ENCODE results near the gene LRRC4B.

LRRC4B gene

DNA sequence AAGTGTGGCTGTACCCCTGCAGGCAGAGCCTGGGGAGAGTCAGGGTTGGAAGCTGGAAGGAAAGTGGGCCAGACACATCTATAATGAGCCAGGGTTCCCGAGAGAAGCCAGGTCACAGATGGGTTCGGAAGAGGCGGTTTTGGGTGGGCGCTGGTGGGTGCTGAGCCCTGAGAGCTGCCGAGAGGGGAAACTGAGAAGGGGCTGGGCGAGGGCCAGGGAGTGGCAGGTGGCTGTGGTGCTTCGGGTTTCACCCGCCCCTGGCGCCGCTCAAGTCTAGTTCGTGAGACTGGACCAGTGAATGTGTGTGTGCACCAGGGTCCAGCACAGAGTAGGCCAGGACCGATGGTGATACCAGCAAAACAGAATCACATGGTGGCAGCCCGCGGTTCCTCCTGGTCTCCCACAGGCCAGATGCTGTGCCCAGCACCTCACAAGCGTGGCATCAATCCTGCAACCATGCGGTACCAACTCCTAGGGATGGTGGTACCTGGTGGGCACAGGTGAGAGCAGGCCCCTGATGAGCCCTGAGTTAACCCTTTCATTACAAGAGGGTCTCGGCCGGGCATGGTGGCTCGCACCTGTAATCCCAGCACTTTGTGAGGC lies 1.8 kb upstream of the LRRC4B start:
- DNase-seq, result no peak

DNA sequence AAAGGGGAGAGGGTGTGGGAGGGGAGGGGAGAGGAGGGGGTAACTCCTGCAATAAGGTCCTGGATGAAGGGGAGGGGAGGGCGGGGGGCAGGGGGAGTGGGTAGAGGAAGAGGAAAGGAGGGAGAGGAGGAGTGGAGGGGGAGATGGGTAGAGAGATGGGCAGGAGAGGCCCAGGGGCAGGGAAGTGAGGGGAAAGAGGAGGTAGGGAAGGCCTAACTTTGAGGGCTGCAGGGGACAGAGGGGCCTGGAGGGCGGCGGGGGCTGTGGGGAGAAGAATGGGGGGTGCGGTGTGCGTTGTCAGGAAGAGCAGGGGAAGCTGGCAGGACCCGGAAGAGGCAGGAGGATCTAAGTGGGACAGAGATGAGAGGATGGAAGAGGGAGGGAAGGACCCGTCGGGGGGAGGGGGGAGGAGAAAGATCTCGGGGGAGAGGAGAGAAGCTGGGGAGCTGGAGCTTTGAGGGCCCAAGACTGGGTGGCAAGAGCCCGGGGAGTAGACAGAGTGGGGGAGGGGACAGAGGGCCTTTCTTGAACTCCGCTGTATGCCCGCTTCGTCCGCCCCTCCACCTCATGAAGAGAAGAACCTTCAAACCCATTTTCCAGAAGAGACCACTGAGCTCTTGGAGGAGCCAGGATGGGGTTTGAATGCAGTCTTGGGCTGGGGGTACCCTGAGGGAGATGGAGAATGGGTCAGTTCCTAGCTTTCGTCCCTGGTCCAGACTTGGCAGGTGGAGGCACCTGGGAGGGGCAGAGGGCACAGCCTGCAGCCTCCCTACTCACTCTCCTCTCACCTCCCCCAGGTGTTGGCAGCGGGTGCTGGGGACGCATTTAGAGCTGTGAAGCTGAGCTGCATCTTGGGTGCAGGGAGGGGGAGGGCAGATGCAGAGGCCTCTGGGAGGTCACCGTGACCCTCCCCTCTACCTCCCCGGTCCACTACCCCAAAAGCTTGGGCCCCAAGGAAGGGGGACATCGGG lies 778 bp upstream of the LRRC4B start:
- DNase-seq, result no peak

DNA sequence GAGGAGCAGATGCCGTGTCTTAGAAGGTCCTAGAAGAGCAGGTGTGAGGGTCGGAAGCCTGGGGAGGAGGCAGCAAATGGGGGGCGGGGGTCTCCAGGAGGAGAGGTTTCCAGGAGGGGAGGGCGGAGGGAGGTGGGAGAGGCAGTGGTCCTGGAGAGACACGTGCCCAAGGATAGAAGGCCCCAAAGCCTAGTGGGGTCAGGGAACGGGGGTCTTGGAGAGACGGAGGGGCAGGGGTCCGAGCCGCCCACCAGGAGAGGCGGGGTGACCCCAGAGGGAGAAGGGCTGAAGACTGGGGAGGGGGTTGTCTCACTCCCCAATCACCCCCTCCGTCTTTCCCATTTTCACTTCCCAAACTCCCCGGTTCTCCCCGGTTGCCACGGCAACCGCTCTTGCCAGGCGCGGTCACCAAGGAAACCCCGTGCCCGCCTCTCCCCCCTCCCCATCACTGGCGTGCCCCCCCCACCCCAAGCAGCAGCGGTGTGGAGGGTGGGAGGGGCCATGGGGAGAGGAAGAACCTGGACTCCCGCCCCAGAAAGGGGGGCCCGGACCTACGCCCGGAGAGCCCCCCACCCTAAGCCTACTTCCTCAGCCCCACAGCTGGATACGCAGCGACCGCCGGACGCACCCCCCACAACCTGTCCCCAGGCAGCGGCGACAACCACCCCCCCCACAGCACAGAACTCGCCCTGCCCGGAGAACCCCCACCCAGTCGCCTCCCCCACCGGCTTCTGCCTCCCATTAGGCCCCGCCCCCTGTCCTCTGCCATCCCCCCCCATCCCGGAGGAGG lies 988 bp downstream of the LRRC4B start:
- no peak for DNase-seq

DNA sequence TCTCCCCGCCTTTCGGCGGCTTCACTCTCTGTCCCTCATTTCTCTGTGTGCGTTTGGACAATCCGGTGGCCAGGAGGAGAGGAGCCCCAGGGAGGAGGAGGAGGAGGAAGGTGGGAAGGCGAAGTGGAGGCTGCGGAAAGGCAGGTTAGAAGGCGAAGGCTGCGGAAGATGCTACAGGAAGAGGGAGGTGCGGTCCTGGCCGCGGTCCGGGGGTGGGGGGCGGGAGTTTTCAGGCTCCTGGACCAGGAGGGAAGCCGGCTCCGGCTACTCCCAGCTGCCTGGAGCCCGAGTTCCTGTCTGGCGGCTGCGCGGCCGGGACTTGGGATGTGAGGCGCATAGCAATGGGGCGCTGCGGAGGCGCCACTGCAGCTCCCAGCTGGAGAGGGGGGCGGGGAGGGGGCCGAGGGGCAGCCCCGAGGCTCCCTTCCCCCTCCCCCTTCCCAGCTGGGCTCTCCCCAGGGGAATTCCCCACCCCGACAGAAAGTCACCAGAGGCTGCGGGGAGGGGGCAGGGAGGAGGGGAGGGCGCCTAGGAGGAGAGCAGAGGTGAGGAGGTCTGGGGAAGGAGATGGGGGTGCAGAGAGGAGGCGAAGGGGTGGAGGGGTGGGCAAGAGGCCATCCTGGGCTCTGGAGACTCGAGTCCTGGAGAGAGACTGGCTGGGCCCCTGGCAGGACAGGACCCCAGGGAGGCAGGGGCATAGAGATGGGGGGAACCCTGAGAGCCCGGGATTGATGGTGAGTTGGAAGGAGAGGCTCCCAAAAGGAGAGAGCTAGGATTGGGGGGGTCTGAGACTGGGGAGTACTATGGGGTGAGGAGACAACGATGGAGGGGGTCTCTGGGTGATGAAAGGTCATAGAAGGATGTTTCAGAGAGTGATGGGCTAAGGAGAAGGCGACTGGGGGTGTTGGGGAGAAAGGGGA lies 2.0 kb downstream of the LRRC4B start:
- peak; percentile 10 for DNase-seq

DNA sequence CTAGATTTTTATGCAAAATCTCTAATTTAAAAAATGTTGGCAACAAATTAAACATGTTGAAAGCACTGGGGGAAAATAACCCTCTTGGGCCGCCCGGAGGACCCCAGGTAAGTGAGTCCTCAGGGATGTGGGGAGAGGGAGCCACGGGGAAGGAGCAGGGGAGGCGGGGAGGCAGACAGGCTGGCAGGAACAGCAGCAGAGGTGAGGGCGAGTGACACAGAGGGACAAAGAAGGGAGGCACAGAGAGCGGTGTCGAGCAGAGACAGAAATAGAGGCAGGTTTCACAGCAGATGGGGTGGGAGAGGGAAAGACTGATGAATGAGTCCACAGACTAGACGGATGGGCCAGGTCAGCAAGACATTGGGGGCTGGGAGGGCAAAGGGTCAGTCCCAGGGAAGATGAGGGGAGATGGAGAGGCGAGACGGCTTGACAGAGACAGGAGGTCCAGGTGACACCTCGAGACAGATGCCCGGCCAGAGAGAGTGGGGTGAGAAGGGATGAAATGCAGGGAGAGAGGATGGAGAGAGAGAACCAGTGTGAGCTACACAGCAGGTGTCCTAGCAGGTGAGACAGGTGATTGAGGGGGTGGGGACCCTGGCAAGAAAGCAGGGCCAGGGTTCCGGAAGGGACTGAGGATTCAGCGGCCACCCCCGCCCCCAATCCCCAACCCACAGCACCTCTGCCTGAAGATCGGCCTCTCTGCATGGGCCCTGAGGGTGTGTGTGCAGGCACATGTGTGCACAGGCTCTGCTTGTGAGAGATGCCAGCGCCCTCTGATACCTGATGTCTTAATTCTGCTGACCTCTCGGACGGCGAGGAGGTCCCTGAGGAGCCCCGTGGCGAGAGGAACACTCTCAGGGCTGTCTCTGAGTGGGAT lies 3.8 kb downstream of the LRRC4B start:
- no peak for DNase-seq

DNA sequence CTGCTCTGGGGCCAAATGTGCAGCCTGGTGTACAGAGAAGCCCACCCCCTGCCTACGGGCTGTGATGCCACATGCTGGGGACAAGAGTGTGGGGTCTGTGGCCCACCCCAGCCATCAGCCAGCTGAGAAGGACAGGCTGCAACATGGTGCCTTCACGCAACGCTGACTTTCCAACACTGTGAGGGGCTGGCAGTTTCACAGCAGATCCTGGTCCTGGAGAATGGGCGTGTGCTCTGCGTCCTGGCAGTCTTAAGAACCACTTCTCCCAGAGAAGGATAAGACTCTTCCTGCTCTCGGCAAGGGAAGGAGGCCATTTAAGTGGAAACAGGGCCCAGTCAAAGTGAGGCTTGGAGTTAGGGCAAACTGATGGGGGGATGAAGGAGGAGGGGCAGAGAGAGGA lies 4.6 kb downstream of the LRRC4B start:
- DNase-seq, result no peak

DNA sequence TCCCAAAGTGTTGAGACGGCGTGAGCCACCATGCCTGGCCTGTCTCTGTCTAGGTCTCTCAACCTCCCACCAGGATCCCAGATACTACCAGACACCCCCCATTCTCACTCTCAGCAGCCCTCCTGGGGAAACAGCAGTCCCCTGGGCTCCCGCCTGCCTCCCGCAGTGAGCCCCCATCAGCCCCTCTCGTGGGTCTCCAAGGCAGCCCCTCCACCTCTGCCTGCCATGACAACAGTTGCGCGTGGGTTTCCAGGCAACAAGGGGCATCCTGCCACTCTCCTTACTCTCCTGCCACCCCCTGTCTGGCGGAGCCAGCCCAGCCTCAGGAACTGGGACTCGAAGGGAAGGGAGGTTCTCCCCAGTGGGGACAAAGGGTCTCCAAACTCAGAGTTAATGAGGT lies 5.2 kb downstream of the LRRC4B start:
- DNase-seq, result no peak

DNA sequence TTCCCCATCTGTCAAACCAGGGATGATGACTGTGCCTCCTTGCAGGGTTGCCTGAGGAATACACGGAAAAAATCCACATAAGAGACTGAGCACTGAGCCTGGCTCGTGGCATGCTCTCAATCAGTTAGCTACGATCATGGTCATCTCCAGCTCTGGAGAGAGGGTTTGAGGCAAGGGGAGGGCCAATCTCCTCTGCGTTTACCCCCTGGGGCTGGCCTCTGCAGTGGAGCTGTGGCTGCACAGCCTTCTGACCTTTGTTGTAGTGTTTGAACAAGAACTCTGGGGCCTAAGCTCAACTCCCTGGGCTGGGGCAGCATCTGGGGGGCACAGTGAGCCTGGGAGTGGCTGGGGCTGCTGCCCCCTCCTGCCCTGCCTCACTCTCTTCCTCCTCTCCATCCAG lies 5.9 kb downstream of the LRRC4B start:
- DNase-seq, result no peak

DNA sequence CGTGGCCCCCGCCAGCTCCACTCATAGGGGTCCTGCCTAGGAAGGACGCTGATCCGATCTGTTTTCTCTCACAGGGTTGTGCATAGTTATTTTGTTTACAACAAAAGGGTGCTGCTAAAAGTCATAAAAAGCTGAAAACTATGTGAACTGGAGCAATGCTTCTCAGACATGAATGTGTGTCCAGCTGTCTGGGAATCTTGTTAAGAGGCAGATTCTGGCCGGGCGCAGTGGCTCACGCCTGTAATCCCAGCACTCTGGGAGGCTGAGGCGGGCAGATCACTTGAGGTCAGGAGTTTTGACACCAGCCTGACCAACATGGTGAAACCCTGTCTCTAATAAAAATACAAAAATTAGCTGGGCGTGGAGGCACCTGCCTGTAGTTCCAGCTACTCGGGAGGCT lies 8.6 kb downstream of the LRRC4B start:
- no peak for DNase-seq

DNA sequence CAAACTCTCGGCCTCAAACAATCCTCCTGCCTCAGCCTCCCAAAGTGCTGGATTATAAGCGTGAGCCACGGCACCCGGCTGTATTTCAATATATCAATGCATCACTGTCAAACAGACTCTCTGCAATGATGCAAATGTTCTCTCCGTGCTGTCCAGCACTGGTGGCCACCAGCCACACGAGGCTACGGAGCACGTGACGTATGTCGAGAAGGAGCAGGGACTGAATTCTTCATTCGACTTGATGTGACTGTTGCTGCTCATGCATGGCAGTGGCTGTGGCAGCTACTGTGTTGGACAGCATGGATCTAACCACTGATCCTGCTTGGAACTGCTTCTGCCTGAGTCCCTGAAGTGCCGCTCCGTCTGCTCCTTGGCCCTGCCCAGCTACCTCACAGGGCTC lies 9.8 kb downstream of the LRRC4B start:
- DNase-seq, result no peak

DNA sequence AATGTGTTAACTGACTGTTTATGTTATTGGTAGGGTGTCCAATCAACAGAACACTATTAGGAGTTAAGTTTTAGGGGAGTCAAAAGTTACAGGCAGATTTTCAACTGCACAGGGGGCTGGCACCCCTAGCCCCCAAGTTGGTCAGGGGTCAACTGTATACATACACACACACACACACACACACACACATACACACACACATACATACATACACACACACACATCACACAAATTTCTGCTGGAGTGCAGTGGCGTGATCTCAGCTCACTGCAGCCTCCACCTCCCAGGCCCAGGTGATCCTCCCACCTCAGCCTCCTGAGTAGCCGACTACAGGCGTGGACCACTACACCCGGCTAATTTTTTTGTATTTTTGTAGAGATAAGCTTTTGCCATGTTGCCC lies 10.2 kb downstream of the LRRC4B start:
- no peak for DNase-seq

DNA sequence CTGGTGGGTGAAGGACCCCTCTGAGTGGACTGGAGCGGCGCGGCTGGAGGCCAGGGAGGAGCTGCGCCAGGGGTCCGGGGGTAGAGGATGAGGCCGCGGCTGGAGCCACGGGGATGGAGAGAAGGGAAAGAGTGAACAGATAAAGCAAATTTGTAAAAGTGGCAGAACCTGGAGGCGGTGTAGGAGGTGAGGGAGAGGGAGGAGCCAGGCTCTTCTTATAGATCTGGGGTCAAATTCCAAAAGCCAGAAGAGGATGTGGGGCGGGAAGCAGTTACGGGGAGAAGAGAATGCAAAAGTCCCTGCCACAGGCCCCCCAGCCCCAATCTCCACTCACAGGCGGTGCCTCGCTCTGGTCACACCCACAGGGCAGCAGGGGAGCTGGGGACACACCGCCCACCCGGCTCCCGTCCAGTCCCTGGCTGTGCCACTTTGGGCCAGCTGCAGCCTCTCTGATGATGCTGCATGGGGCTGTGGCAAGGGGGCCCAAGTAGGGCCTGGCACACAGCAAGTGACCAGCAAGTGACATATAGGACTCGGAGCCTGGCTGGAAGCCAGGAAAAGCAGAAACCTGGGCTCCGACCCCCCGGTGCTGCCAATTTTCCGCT lies 11.1 kb downstream of the LRRC4B start:
- no peak for DNase-seq

DNA sequence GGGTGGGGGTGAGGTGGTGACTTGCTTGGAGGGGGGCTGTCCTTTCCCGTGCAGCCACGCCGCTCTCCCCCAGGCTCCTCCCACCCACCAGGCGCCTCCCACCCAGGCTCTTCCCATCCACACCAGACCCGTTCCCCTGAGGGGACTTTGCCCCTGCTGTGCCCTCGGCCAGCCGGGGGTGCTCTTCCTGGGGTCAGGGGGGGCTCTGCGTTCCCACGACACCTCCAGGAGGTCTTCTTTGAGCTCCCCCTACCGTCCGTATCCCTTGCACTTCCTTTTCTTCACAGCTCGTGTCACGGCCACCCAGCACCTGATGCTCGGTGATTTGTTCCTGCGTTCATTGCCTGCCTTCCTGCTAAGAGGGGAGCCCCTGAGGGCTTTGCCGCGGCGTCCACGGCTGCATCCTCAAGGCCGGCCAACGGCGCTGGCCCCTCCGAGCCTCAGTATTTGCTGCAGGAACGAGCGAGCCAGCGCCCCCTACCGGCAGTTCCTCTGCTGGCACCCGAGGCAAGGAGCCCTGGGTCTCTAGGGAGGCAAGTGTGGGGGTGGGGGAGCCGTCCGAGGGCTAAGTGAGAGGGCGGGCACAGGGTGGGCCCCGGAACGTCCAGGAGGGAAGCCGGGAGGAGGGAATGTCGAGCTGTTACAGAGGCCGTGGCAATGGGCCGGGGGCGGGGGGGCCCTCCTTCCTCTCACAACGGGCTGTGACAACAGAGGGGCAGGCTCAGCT lies 11.8 kb downstream of the LRRC4B start:
- DNase-seq, result peak; percentile 79

DNA sequence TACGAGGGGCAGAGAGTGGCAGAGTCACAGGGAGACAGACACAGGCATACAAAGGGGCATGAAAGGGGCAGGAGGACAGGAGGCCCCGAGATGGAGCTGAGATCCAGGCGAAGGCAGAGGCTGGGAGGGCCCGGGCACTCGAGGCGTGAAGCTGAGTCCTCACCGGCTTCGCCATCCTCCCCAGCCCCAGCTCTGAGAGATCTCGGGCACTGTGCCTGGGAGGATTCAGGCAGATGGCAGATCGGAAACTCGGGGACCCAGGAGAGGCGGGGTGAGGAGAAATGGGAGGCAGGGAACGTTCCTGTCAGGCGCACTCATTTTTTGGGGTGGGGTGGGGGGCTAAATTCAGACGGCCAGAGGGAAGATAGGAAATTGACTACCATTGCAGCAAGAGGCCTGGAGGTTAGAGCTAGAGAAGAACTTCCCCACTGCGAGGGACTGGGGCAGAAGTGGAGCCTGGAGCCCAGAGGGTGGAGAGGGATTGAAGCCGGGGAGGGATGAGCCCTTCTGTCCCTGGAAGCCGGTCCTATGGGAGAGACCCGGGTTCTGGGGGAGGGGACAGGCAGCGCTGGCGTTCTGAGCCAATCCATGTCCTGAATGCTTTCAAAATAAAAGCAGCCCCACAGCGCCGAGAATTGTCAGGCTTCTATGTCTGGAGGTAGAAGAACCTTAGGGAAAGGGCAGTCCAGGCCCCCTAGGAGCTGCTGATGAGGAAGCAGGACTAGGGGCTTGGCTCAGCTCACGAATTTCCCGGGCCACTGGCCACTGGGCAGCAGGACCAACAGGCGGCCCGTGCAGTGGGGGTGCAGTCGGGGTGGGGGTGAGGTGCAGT lies 12.6 kb downstream of the LRRC4B start:
- no peak for DNase-seq

DNA sequence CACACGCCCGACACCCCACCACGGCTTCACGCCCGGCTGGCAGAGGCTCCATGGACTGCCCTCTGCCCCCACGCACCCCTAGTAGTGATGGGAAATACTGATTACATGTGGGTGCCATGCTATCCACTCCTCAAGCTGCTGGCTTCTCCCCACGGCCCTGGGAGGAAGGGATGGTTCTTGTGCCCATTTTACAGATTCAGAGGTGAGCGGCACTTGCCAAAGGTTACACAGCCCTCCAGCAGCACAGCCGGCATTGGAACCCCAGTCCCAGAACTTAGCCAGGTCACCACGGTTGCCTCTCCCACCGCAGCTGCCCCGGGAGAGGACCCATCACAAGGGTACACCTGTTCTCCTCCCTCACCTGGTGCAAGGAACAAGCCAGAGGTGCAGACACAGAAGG lies 13.2 kb downstream of the LRRC4B start:
- DNase-seq, result no peak

DNA sequence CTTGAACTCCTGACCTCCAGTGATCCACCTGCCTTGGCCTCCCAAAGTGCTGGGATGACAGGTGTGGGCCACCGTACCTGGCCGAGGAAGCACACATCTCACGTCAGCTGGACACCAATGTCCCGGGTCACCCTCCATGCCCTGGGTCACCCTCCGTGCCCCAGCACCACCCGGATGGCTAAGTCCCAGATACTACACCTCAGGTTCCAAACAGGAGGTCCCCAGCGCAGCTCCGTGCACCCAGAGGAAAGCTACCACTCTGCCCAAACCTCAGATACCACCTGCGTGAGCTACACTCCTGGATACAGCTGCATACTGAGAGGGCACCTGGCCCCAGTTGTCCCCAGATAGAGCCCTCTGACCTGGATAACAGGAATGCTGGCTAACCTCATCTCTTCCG lies 14.0 kb downstream of the LRRC4B start:
- DNase-seq, result no peak

DNA sequence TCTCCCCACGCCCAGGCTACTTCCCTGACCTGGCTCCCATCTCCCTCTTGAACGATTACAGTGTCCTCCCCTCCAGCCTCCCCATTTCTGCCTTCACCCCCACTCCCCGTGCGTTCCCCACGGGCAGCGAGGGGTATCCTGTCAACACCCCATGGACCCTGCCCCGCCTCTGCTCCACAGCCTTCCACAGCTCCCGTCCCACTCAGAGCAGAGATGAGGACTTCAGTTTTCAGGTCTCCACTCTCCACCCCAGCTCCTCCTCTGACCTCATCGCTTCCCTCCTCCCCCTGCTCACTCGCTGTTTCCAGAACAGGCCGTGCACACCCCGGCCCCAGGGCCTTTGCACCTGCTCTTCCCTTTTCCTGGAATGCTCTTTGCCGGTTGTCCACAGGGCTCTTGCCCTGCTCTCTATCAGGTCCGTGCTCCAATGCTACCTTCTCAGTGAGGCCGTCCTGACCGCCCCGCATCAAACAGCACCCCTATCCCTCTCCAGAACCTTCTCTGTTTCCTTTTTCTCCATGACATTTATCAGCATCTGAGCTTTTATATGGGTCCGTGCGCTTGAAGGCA lies 15.0 kb downstream of the LRRC4B start:
- DNase-seq, result no peak

DNA sequence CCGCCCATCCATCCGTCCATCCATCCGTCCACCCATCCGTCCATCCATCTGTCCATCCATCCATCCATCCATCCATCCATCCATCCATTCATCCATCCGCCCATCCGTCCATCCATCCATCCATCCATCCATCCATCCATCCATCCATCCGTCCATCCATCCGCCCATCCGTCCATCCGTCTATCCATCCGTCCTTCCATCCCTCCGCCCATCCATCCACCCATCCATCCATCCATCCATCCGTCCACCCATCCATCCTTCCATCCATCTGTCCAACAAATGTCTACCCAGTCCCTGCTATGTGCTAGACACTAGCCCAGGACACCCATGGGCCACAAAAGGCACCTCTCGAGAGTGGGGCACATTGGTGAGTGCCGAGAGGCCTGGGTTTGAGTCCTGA lies 15.7 kb downstream of the LRRC4B start:
- no peak for DNase-seq

DNA sequence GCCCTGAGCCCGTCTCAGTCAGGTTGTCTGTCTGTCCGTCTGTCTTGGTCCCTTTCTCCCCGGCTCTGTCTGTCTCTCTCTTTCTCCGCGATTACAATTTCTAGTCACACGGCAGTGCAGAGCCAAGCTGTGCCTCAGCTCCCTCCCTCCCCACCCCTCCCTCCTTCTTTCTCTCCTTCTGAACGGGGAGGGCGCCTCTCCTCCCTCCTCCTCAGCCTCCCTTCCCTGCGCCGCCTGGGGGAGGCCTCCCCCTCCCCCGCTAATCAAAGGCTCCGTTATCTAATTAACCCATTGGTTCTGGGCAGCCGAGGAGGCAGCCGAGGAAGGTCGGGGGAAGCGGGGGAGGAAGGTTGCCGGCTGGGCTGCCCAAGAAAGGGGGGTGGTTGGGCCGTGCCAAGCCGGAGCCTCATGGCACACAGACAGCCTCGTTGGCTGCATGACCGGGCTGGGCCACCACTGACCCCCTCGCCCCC lies 16.5 kb downstream of the LRRC4B start:
- DNase-seq, result no peak

All from activated CD4-positive, alpha-beta T cell treated with anti-CD3 and anti-CD28 coated beads, Interleukin-2, amount 50 U/mL, for 16 hours (primary cell).